ENCODE data around the gene AKAP10. TPM values are rescaled to one million over a fixed set of nuclear protein-coding genes. Genes with fewer than 3 reads are reported as not detected.

AKAP10 gene
- total RNA-seq, 1 donor from 2014 or later: 26.3 TPM

Small RNA genes within 50 kb of the gene (small RNA-seq; reads per million reads assigned to genes)
- gene AC015726.2 (ENCODE audit: low replicate concordance): not detected

Other genes starting within 250 kb of the AKAP10 start
- gene ALDH3A1, start 229.5 kb downstream of the AKAP10 start, total RNA-seq: 0.49 TPM
- gene ULK2, start 109.9 kb downstream of the AKAP10 start, total RNA-seq: 151 TPM
- gene SPECC1, start 31.5 kb upstream of the AKAP10 start, total RNA-seq: 45.2 TPM

Data from temporal lobe (tissue), 2 donors.